ENCODE results near the gene ENO2.
A peak's percentile ranks its signal among the peaks of the same experiment; 100 is the strongest.

The ENO2 gene

DNA sequence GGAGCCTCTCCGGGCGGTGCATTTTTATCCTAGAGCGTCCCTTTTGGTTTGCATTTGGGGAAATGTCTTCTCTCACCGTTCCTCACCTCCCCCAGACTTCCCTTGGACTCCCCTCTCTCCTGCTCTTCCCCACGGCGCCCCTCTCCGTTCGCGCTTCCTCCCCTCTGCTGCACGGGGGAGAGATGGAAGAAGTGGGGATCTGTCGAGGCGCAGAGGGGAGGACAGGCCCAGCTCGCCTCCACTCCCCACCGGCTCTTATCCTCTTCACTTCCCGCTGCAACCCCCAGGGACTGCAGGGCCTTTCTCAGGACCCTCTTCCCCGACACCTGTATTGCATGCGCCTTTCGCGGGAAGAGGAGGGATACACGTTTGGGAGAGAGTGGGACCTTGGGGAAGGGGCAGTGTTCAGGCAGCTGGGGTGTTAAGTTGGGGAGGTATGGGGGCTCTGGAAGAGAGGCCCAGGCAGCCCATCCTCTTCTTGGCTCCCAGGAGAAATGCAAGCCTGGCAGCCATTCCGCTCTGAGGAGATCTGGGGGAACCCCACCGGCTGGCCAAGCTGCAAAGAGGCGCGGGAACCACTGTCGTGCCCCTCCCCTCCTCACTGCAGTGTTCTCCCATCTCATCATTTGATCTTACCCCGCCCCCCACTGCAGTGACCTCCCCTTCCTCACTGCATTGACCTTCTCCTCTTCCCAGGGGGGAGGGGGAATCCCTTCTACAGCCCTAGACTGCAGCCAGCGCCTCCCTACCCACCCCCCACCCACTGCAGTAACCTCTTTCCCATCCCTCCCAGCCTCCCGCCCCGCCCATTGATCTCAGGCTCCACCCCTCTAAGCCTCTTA lies 788 bp downstream of the ENO2 start:
- FAIRE-seq, result no peak

DNA sequence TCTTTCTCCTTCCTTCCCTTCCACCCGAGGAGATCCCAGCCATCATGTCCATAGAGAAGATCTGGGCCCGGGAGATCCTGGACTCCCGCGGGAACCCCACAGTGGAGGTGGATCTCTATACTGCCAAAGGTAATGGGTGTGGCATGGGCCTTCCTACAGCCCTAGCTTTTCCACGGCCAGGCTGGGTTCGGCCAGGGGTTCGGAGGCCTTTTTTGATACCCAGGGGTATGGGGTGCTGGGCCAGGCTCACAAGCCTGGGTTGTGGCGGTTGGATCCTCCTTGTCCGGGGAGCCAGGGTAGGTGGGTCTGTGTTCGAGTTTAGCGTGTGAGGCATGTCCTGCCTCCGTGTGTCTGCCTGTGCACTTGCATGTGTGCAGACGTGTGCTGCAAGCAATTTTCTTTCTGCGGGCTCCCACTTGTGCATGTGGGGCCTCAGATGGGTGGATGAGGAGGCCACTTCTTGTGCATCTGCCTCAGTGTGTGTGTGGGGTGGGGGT lies 1.5 kb downstream of the ENO2 start:
- FAIRE-seq, result no peak

DNA sequence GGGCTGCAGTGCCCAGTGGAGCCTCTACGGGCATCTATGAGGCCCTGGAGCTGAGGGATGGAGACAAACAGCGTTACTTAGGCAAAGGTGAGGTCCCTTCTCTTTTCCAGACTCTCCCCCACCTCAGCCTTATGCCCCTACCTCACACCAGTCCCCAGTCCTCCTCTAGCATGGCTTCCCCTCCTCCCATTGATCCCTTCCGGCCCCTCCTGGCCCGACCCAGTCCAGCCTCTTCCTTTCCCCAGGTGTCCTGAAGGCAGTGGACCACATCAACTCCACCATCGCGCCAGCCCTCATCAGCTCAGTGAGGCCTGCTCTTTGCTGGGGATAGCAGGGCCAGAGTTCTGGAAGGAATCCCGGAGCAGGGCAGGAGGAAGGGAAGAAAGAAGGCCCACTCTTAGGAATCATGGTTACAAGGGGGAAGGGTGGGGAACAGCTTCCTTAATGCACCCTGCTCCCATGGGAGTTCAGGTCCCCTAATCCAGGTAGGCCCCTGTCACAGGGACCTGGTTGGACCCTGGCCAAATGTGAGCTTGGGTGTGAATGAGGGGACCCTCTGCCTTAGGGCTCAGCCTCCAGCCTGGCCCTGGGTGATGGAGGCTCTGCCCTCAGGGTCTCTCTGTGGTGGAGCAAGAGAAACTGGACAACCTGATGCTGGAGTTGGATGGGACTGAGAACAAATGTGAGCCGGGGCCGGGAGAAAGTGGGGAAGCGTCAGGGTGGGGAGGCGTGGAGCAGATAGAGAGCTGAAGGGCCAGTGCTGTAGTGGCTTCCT lies 2.2 kb downstream of the ENO2 start:
- FAIRE-seq, result no peak

DNA sequence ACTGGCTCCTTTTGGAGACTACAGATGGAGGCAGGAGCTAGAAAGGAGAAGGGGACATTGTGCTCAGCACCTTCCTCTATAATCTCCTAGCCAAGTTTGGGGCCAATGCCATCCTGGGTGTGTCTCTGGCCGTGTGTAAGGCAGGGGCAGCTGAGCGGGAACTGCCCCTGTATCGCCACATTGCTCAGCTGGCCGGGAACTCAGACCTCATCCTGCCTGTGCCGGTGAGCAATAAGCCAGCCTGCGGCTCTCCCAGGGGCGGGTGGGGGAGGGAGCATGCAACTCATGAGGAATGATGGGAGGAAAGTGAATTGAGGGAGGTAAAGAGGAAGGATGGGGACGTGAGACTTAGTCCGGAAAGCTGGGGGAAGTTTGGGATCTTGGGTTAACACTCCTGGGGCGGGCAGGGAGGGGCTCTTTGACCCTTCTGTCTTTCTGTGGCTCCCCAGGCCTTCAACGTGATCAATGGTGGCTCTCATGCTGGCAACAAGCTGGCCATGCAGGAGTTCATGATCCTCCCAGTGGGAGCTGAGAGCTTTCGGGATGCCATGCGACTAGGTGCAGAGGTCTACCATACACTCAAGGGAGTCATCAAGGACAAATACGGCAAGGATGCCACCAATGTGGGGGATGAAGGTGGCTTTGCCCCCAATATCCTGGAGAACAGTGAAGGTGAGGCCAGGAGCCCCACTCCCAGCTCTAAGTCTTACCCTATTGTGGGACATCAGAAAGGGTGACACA lies 3.3 kb downstream of the ENO2 start:
- FAIRE-seq, result no peak

DNA sequence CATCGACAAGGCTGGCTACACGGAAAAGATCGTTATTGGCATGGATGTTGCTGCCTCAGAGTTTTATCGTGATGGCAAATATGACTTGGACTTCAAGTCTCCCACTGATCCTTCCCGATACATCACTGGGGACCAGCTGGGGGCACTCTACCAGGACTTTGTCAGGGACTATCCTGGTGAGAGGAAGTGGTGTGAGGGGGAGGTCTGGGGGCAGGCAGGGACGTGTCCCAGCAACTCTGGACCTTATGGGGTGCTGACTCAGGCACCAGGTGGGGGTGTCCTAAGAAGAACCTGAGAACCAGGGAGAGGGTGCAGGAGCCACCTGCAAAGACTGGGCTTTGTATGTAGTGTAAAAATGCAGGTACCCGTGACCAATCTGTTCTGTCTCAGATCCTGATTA lies 5.2 kb downstream of the ENO2 start:
- no peak for FAIRE-seq

DNA sequence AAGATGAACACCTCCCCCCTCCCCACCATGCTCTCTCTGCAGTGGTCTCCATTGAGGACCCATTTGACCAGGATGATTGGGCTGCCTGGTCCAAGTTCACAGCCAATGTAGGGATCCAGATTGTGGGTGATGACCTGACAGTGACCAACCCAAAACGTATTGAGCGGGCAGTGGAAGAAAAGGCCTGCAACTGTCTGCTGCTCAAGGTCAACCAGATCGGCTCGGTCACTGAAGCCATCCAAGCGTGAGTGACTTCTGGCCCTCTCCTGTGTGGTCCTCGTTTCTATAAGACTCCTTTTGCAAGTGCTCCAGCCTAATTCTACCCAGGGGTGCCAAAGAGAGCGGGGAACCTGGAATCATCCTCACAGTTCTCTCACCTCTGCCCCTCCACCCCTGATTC lies 7.2 kb downstream of the ENO2 start:
- FAIRE-seq, result no peak

DNA sequence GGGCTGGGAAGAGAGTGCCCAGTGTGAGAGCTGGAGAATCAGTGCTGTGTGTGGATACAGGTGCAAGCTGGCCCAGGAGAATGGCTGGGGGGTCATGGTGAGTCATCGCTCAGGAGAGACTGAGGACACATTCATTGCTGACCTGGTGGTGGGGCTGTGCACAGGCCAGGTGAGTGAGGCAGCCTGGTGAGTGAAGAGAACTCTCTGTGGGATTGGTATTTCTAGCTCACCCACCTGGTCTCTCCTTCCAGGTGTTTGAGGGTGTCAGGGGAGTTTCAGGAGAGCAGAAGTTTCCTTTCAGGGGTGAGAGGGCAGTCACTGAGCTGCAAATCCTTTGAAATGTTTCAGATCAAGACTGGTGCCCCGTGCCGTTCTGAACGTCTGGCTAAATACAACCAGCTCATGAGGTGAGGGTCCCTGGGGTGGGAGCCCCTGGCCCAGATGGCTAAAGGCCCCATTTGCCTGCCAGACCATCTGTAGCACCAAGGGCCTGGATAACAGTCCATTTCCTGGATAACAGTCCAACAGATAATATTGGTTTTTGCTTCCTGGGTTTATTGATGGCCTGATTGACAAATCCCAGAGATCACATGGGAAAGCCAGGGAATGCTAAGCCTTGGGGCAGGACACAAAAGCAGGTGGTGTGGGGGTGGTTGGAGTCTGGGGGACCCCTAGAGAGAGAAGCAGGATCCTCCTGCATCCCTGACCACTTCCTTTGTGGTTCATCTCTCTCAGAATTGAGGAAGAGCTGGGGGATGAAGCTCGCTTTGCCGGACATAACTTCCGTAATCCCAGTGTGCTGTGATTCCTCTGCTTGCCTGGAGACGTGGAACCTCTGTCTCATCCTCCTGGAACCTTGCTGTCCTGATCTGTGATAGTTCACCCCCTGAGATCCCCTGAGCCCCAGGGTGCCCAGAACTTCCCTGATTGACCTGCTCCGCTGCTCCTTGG lies 7.9 kb downstream of the ENO2 start:
- FAIRE-seq, result no peak

DNA sequence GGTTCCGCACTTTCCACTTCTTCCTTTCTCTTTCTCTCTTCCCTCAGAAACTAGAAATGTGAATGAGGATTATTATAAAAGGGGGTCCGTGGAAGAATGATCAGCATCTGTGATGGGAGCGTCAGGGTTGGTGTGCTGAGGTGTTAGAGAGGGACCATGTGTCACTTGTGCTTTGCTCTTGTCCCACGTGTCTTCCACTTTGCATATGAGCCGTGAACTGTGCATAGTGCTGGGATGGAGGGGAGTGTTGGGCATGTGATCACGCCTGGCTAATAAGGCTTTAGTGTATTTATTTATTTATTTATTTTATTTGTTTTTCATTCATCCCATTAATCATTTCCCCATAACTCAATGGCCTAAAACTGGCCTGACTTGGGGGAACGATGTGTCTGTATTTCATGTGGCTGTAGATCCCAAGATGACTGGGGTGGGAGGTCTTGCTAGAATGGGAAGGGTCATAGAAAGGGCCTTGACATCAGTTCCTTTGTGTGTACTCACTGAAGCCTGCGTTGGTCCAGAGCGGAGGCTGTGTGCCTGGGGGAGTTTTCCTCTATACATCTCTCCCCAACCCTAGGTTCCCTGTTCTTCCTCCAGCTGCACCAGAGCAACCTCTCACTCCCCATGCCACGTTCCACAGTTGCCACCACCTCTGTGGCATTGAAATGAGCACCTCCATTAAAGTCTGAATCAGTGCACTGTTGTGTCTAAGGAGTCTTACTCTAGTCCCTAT lies 8.8 kb downstream of the ENO2 start:
- no peak for FAIRE-seq

DNA sequence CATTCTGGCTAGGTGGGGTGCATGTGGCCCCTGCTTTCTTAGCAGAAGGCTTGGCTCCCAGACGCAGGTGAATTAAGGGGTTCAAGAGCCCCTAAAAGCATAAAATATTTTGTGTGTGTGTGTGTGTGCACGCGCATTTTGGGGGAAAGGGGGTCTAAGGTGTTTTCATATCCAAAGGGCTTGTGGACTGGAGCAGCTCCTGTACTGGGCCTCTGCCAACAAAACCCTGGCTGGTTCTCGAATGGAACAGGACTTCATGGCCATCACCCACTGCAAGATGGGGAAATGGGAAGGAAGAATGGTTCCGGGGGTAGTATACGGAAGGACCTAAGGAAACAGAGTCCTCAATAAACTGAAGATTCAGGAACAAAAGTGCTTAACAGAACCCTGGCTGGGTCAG lies 9.5 kb downstream of the ENO2 start:
- FAIRE-seq, result no peak

DNA sequence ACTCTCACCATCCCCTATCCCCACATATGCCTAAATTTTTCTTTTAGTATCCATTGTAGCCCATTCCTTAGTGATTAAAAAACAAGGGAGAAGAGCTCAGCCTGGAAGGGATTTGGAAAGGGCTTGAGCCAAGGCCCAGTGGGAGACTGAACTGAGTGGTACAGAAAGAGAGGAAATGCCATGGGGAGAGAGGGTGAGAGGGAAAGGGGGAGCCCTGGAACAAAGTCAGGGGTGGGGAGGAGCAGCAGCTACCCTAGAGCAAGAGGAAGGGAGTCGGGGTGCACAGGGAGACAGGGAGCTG lies 10.8 kb downstream of the ENO2 start:
- FAIRE-seq, result no peak

DNA sequence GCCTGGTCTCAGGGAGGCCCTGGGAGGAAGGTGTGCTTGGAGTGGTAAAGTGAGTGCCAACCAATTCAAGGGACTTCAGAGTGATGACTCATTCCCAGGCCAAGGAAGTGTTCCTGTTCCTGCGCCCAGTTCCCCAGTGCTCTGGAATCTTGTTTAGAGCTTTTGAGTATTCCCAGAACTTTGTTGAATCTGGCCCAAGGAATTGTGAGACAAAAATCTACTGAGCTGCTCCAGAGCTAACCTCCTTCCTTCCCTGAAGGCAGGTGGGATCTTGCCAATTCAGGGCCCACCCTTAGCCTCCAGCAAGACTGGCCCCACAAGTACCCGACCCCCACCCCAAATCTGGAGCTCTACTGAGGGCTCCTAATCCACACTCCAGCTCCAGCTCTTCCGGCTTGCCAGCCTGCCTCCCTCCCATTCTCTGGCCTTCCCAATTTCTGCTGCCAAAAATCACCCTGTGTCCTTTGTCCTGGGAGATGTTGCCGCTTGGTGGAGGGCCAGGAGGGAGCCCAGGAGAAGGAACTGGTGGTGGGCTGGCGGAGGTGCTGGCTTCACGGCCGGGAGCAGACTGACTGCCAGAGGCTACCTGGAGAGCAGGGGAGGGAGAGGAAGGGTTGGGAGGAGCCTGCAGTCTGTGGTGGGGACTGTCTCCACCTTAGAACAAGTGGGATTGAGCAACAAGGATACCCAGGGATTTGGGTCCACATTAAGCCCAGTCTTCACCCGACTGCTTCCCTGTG lies 11.3 kb downstream of the ENO2 start:
- peak; percentile 9 for FAIRE-seq

DNA sequence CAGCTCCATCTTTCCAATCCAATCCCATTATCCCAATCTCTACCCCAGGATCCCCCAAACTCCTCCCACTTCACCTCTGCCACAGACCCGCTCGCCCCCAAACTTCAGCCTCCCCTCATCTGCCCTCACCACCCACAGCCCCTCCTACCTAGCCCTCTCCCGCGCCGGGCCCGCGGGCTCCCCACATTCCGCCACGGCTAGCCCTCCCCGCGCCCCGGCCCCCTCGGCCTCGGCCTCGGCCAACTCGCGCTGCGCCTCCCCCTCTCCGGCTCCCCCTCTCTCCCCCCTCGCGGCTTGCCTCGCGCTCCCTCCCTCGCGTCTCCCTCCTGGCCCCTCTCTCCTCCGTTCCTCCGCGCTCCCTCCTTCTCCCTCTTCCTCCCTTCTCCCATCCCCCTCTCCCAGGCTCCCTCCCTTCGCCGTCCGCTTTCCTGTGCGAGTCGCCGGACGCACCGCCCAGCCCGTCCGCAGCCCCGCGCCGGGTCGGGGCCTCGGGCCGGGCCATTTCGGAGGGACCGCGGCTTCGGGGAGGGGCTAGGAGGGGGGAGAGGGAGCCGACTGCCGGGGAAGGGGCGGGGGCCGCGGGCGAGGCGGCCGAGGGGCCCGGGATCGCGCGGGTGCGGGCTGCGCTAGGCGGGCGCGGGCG lies 13.1 kb downstream of the ENO2 start, which contains the start of gene ATN1:
TSS of gene ATN1 (plus strand) at position 581 of the 643 bp plus-strand sequence. CDS start 6,043 bp downstream, outside the sequence.
- no peak for FAIRE-seq

DNA sequence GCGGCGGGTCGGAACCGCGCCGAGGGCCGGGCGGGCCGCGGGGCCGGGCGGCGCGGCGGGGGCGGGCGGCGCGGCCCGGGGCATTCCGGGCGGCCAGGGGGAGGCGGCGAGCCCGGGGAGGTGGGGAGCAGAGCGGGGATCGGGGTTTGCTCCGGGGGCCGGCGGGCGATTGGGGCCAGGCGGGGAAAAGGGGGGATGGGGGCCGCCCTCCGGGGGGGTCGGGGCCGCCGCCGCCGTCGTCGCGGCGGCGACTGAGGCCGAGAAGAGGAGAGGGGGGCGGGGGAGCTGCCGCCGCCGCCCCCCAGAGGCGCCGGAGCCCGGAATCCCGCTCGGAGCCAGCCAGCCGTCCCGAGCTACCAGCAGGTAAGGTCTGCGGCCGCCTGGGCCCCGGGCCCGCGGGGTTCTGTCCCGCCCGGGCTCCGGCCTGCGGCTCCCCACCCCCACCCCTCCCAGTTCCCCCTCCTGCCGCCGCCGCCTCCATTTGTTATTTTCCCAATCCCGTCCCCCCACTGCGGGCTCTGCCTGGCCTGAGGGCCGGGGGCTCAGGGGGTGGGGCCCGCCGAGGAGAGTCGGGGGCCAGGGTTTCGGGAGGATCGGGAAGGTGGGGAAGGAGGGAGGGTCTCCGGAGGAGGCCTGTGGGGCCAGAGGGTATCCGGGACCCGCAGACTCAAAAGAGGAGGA lies 13.8 kb downstream of the ENO2 start:
- no peak for FAIRE-seq

DNA sequence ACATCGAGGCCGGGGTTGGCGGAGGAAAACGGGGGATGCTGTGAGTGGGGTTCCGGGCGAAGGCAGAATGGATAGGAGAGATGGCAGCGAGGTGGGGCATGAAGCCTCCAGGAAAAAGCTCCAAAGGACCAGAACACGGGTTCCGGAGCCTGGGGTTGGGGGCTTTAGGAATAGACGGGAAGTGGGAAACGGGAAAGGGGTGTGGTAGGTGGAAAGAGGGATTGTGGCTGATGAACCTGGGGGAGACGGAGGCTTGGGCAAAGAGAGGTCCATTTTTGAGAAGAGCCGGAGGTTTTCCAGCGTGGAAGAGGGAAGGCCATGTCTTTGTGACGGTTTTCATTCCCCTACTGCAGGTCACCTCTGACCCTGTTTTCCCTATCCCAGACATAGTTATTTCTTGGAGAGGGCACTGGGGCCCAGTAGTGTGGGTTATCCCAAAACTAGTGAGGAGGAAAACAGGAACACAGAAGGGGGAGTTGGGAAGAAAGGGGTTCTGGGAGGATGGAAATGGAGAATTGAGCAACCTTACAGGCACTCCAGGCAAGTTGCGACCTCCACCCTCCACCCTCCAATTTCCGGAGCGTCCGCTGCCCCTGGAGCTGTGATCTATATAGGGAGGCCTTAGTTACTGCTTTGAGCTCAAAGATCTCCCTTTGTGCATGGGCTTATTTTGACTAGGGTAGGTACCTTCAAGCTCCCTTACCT lies 14.5 kb downstream of the ENO2 start:
- no peak for FAIRE-seq

DNA sequence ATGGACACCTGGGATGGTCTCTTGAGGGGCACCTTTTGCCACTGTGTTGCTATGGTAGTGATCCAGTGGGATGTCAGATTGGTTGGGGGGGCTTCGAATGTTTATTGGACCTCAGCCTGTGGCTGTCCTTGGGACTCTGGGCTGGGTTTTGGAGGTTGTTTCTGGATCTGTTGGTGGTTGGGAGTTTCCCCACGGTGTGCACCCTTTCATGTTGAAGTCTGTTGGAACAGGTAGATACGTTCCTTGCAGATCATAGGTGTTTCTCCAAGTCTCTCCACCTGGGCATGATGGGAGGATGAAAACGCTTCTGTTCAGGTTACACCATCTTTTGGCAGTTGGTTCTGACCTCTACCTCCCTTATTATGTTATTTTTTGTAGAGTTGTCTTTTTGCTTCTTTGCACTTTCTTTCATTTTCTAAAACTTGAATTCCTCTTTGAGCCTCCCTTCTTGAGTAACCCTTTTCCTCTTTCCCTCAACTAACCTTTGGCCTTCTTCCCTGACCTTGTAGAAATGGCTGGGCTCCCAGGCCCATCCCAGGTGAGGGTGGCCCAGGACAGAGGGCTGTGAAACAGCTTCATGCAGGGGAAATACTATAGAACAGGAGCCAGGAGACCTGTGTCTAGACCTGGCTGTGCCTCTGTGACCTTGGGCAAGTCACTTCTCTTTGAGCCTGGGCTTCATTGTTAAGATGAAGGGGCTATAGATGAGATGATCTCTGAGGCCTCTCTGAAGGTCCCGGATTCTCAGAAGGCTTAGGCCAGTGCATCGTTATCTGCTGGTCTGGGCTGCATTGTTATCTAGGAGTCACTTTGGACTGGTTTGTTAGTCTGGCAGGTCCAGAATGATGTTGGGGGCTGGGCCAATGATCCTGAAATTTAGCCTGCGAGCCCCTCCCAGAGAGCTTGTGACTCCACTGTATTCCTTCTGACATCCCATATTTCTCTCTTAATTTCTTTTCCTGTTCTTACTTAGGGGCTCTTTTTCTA lies 15.4 kb downstream of the ENO2 start:
- FAIRE-seq, result no peak

DNA sequence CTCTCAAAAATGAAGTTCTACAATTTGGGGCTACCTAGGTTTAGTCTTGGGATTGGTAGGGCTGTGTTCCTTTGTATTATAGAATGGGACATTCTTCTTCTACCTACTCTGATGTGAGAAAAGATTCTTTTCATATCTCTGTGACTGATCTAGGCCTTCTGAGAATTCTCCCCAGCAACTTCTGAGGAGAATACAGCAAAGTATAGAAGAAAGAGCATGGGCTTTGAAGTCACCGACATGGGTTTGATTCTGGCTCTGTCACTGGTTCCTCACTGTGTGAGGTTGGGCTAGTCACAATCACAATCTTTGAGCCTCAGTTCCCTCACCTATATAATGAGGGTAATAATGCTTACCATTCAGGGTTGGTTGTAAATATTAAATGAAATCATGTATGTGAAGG lies 18.4 kb downstream of the ENO2 start:
- FAIRE-seq, result no peak

DNA sequence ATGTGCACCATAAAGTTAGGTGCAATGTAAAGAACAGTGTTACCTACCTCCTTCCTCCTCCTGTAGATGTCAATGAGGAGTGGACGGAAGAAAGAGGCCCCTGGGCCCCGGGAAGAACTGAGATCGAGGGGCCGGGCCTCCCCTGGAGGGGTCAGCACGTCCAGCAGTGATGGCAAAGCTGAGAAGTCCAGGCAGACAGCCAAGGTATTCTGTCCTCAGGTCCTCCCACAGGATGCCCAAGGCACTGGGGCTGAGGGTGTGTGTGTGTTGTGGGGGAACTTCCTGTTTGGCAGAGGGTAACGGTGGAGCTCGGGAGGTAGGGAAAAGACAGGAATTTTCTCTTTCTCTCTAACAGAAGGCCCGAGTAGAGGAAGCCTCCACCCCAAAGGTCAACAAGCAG lies 19.7 kb downstream of the ENO2 start:
- no peak for FAIRE-seq

All from islet of Langerhans (tissue), 1 donor.